Endothelial cell (in vitro differentiated cells): ENCODE results near the gene TRIM68. TPM values are rescaled to one million over a fixed set of nuclear protein-coding genes. Genes with fewer than 3 reads are reported as not detected.

Experiments
- DNase-seq: peaks from one replicate; pipeline ENCODE4 v3.0.0; 2021; ENCODE audit warnings: low spot score
- H3K27ac Mint-ChIP-seq: one replicate; pipeline ENCODE4 v1.8.0; 2021; ENCODE audit warnings: mixed read lengths, inconsistent platforms; ENCODE audit not compliant: unreplicated experiment
- H3K27me3 Mint-ChIP-seq: one replicate; pipeline ENCODE4 v1.8.0; 2021; ENCODE audit warnings: mild to moderate bottlenecking, moderate library complexity, mixed read lengths, inconsistent platforms; ENCODE audit not compliant: unreplicated experiment
- H3K36me3 Mint-ChIP-seq: one replicate; pipeline ENCODE4 v1.8.0; 2021; ENCODE audit warnings: mild to moderate bottlenecking, low read depth, mixed read lengths, inconsistent platforms; ENCODE audit not compliant: unreplicated experiment
- H3K4me1 Mint-ChIP-seq: one replicate; pipeline ENCODE4 v1.8.0; 2021; ENCODE audit warnings: mild to moderate bottlenecking, mixed read lengths, inconsistent platforms; ENCODE audit not compliant: unreplicated experiment
- H3K4me3 Mint-ChIP-seq: one replicate; pipeline ENCODE4 v1.8.0; 2021; ENCODE audit warnings: mild to moderate bottlenecking, mixed read lengths, inconsistent platforms; ENCODE audit not compliant: unreplicated experiment
- H3K9me3 Mint-ChIP-seq: one replicate; pipeline ENCODE4 v1.8.0; 2021; ENCODE audit warnings: mixed read lengths, inconsistent platforms; ENCODE audit not compliant: unreplicated experiment
- total RNA-seq: library from RNA; stranded (reverse); fragmentation: NEBNext Ultra II Directional; extraction: Animal tissue kit (Norgen Biotek cat#: 25700); gene quantifications from one replicate; pipeline ENCODE4 v1.2.1, GENCODE V29; 2021; ENCODE audit not compliant: unreplicated experiment
- TF ChIP-seq, protein P1 (sequence below): fragments of 200-600 bp; sonication (generic); IDR thresholded peaks from one replicate; pipeline ENCODE4 v1.5.0; 2021; ENCODE audit warnings: antibody characterized with exemption; ENCODE audit not compliant: unreplicated experiment

The TRIM68 gene
- total RNA-seq, 1 donor from 2014 or later, result 15.2 TPM

DNA sequence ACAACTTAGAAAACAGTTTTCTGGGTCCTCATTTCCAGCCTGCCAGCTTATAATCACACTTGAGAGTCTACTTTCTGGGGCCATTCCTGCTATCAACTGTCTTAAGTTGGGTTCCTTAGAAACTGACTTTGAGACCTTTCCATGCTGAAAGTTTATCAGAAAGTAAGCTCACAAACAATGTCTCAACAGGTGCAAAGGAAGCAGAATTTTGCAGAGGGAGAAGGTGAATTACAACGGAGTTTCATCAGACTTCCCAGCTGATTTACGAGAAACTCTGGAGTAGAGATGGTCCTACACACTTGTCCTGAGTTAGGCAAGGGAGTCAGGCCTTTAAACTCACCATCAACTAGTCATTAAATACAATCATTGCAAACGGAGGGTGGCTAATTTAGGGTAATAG, 31.2 kb downstream of the TRIM68 start:
- Mint-ChIP-seq H3K27me3 (peaks cover 2% of the 10 kb centered on the region), H3K4me3 (no peak overlapping the region), H3K9me3 (no peaks in the 10 kb centered on the region), H3K27ac (no peak overlapping the region), H3K36me3 (no peaks in the 10 kb centered on the region), H3K4me1 (peaks cover 3% of the 10 kb centered on the region)
- no peak for DNase-seq
- TF ChIP-seq, protein P1, sequence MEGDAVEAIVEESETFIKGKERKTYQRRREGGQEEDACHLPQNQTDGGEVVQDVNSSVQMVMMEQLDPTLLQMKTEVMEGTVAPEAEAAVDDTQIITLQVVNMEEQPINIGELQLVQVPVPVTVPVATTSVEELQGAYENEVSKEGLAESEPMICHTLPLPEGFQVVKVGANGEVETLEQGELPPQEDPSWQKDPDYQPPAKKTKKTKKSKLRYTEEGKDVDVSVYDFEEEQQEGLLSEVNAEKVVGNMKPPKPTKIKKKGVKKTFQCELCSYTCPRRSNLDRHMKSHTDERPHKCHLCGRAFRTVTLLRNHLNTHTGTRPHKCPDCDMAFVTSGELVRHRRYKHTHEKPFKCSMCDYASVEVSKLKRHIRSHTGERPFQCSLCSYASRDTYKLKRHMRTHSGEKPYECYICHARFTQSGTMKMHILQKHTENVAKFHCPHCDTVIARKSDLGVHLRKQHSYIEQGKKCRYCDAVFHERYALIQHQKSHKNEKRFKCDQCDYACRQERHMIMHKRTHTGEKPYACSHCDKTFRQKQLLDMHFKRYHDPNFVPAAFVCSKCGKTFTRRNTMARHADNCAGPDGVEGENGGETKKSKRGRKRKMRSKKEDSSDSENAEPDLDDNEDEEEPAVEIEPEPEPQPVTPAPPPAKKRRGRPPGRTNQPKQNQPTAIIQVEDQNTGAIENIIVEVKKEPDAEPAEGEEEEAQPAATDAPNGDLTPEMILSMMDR, result no peak

DNA sequence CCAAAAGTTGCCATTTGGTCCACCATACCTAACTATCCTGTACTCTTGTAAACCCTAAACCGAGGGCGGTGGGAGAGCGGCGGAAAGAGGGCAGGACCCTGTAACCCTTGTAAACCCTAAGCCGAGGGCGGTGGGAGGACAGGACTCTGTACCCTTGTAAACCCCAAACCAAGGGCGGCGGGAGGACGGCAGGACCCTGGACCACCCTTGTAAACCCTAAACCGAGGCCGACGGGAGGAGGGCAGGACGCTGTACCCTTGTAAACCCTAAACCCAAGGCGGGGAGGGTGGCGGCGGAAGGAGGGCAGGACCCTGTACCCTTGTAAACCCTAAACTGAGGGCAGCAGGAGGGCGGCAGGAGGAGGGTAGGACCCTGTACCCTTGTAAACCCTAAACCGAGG, 39.0 kb downstream of the TRIM68 start:
- DNase-seq, result no peak
- Mint-ChIP-seq H3K4me3 (no peak overlapping the region), H3K4me1 (no peaks in the 10 kb centered on the region), H3K9me3 (no peaks in the 10 kb centered on the region), H3K27ac (no peak overlapping the region), H3K36me3 (no peaks in the 10 kb centered on the region), H3K27me3 (no peaks in the 10 kb centered on the region)
- TF ChIP-seq, protein P1, result no peak

DNA sequence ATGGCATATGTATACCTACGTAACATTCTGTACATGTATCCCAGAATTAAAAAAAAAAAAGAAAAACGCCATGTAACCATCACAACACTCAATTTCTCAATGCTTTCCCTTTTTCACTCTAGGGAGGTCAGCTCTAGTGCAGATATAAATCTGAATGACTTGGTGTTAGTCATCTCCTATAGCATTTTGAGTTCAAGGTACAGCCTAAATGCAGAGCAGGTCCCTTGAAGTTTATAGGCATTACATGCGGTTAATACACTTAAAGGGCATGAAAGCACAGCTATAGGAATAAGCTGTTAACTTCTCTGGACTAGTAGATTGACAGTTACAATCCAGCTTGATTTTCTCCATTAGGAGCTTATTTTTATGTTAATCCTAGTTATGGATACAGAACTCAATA, 42.7 kb downstream of the TRIM68 start:
- Mint-ChIP-seq H3K4me3 (no peak overlapping the region), H3K4me1 (no peaks in the 10 kb centered on the region), H3K27me3 (peaks cover 2% of the 10 kb centered on the region), H3K27ac (no peak overlapping the region), H3K9me3 (no peaks in the 10 kb centered on the region), H3K36me3 (no peaks in the 10 kb centered on the region)
- no peak for DNase-seq
- TF ChIP-seq, protein P1, result no peak

DNA sequence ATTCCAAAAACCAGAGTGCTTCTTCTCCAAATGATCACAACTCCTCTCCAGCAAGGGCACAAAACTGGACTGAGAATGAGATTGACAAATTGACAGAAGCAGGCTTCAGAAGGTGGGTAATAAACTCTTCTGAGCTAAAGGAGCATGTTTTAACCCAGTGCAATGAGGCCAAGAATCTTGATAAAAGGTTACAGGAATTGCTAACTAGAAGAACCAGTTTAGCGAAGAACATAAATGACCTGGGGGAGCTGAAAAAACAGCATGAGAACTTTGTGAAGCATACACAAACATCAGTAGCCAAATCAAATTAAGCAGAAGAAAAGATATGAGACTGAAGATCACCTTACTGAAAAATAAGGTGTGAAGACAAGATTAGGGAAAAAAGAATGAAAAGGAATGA, 47.6 kb downstream of the TRIM68 start:
- Mint-ChIP-seq H3K27ac (no peak overlapping the region), H3K36me3 (no peaks in the 10 kb centered on the region), H3K4me1 (no peaks in the 10 kb centered on the region), H3K4me3 (no peak overlapping the region), H3K27me3 (peaks cover 5% of the 10 kb centered on the region), H3K9me3 (no peaks in the 10 kb centered on the region)
- no peak for DNase-seq
- TF ChIP-seq, protein P1, result no peak

DNA sequence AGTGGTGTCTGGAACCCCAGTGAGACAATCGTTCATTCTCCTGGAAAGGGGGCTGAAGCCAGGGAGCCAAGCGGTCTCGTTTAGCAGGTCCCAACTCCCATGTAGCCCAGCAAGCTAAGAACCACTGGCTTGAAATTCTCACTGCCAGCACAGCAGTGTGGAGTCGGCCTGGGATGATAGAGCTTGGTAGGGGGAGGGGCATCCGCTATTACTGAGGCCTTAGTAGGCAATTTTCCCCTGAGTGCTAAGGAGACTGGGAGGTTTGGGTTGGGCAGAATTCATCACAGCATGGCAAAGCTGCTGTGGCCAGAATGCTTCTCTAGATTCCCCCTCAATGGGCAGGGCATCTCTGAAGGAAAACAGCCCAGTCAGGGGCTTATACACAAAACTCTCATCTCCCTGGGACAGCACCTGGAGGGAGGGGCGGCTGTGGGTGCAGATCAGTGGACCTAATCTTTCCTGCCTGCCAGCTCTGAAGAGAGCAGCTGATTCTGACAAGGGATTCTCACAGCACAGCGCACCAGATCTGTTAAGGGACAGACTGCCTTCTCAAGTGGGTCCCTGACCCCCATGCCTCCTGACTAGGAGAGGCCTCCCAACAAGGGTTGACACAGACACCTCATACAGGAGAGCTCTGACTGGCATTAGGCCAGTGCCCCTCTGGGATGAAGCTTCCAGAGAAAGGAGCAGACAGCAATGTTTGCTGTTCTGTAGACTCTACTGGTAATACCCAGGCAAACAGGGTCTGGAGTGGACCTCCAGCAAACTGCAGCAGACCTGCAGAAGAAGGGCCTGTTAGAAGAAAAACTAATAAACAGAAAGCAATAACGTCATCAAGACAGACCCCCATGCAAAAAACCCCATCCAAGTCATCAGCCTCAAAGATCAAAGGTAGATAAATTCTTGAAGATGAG, 48.2 kb downstream of the TRIM68 start:
- Mint-ChIP-seq H3K4me1 (no peaks in the 10 kb centered on the region), H3K4me3 (no peak overlapping the region), H3K9me3 (no peaks in the 10 kb centered on the region), H3K36me3 (no peaks in the 10 kb centered on the region), H3K27ac (no peak overlapping the region), H3K27me3 (peaks cover 5% of the 10 kb centered on the region)
- TF ChIP-seq, protein P1, result no peak
- DNase-seq, result no peak
